C4-2B (cell line): ENCODE results near the gene CNTFR.

Source experiments
- ZFX ChIP-seq: fragments of 450-650 bp; IDR thresholded peaks from 2 replicates; pipeline ENCODE4 v1.6.1; 2017
- TF ChIP-seq, protein P1 (sequence below): fragments of 450-650 bp; conservative IDR thresholded peaks from 2 replicates; pipeline ENCODE4 v1.5.1; 2017; ENCODE audit warnings: mild to moderate bottlenecking

GRCh38 chr9:34519321-34520020, 70.1 kb downstream of the CNTFR start:
- TF ChIP-seq, protein P1, sequence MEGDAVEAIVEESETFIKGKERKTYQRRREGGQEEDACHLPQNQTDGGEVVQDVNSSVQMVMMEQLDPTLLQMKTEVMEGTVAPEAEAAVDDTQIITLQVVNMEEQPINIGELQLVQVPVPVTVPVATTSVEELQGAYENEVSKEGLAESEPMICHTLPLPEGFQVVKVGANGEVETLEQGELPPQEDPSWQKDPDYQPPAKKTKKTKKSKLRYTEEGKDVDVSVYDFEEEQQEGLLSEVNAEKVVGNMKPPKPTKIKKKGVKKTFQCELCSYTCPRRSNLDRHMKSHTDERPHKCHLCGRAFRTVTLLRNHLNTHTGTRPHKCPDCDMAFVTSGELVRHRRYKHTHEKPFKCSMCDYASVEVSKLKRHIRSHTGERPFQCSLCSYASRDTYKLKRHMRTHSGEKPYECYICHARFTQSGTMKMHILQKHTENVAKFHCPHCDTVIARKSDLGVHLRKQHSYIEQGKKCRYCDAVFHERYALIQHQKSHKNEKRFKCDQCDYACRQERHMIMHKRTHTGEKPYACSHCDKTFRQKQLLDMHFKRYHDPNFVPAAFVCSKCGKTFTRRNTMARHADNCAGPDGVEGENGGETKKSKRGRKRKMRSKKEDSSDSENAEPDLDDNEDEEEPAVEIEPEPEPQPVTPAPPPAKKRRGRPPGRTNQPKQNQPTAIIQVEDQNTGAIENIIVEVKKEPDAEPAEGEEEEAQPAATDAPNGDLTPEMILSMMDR = no peak
- TF ChIP-seq ZFX = no peak
